HepG2 (cell line): ENCODE measurements around the gene SYCE3. TPM values are rescaled to one million over a fixed set of nuclear protein-coding genes. Genes with fewer than 3 reads are reported as not detected.
A peak's percentile ranks its signal among the peaks of the same experiment; 100 is the strongest.

Experiments
- AKNA ChIP-seq: sonication (generic); formaldehyde crosslinking; IDR thresholded peaks from 2 replicates; pipeline ENCODE4 v1.4.0; 2020; ENCODE audit warnings: missing genetic modification reagents, borderline replicate concordance
- HCFC1 ChIP-seq: fragments of 150-350 bp; IDR thresholded peaks from 2 replicates; pipeline ENCODE4 v1.6.1; 2014; ENCODE audit warnings: low read depth, low read length
- HIVEP1 ChIP-seq: sonication (generic); formaldehyde crosslinking; IDR thresholded peaks from 2 replicates; pipeline ENCODE4 v1.4.0; 2020; ENCODE audit warnings: mild to moderate bottlenecking, missing genetic modification reagents
- NCOA5 ChIP-seq: sonication (generic); formaldehyde crosslinking; IDR thresholded peaks from 2 replicates; pipeline ENCODE4 v1.4.0; 2020; ENCODE audit warnings: missing genetic modification reagents
- PAWR ChIP-seq: sonication (generic); formaldehyde crosslinking; IDR thresholded peaks from 2 replicates; pipeline ENCODE4 v1.4.0; 2020; ENCODE audit warnings: missing genetic modification reagents, mild to moderate bottlenecking, borderline replicate concordance
- PRDM10 ChIP-seq: sonication (generic); formaldehyde crosslinking; IDR thresholded peaks from 2 replicates; pipeline ENCODE4 v1.4.0; 2020; ENCODE audit warnings: low read depth, missing genetic modification reagents
- REST ChIP-seq, 2 experiments: IDR thresholded peaks; 2 replicates each; pipeline ENCODE4 v1.6.1; 2011 to 2012; ENCODE audit warnings: low read length in 2 of 2, borderline replicate concordance in 1 of 2, low read depth in 1 of 2, mild to moderate bottlenecking in 1 of 2, moderate library complexity in 1 of 2
- SATB2 ChIP-seq: sonication (generic); formaldehyde crosslinking; IDR thresholded peaks from 2 replicates; pipeline ENCODE4 v1.5.0; 2020; ENCODE audit warnings: missing genetic modification reagents
- THAP9 ChIP-seq: sonication (generic); formaldehyde crosslinking; IDR thresholded peaks from 2 replicates; pipeline ENCODE4; 2020; ENCODE audit warnings: missing genetic modification reagents, mild to moderate bottlenecking, borderline replicate concordance
- ZNF230 ChIP-seq: sonication (generic); formaldehyde crosslinking; IDR thresholded peaks from 2 replicates; pipeline ENCODE4 v1.4.0; 2020; ENCODE audit warnings: mild to moderate bottlenecking, missing genetic modification reagents
- ZNF256 ChIP-seq: sonication (generic); formaldehyde crosslinking; conservative IDR thresholded peaks from 2 replicates; pipeline ENCODE4 v1.4.0; 2020; ENCODE audit warnings: missing genetic modification reagents
- ZNF556 ChIP-seq: sonication (generic); formaldehyde crosslinking; IDR thresholded peaks from 2 replicates; pipeline ENCODE4 v1.4.0; 2020; ENCODE audit warnings: mild to moderate bottlenecking, missing genetic modification reagents, borderline replicate concordance
- polyA plus RNA-seq, 8 experiments: library from polyadenylated mRNA; depleted of rRNA in 3 of 8; stranded (reverse) in 7 of 8; unstranded in 1 of 8; fragments of >200 nt; fragmentation: Illumina TruSeq in 4 of 8; extraction: Trizol in 4 of 8; gene quantifications; 2 replicates each; pipeline versions ENCODE4 v1.2.1 to v1.2.3, GENCODE V29; 2011 to 2016; ENCODE audit warnings: low read depth in 4 of 8, missing spikeins in 1 of 8, mixed read lengths in 1 of 8; ENCODE audit not compliant: insufficient read depth in 1 of 8
- total RNA-seq, 5 experiments: library from RNA; depleted of rRNA; stranded (reverse); fragments of >200 nt; fragmentation: Illumina TruSeq; extraction: Trizol; gene quantifications; 2 replicates each; pipeline ENCODE4 v1.2.3, GENCODE V29; 2016; ENCODE audit warnings: low read depth in 1 of 5

Gene SYCE3
- total and polyA plus RNA-seq, 2 of the 13 experiments (the other 11 are each of a cell fraction or from before 2014, with no cell fraction given), result not detected

- TF ChIP-seq AKNA (CRISPR knock-in tag) (no peak), HIVEP1 (no peak), REST (IDR thresholded peaks at IDR 0.05; ENCODE audit: borderline replicate concordance in 1 of 2, low read depth in 1 of 2, low read length in 2 of 2) (peak in 1 of 2 experiments; percentile 15; a peak in 1 of 4 replicates), HCFC1 (no peak), PRDM10 (CRISPR knock-in tag) (no peak), ZNF256 (CRISPR knock-in tag) (no peak; the same call in 1 of the 2 replicates), PAWR (CRISPR knock-in tag) (no peak), THAP9 (peak; percentile 86; the same call in 1 of the 2 replicates), SATB2 (CRISPR knock-in tag) (no peak), ZNF556 (CRISPR knock-in tag) (0 out of 2 replicates have a peak, but pooled peaks have one; percentile 40), NCOA5 (CRISPR knock-in tag) (no peak), ZNF230 (peak; percentile 88; the same call in 1 of the 2 replicates)
Observed at GRCh38 chr22:50582493-50583293, 20.0 kb upstream of the SYCE3 start, which contains the start of gene CHKB (continued).
